ENCODE data around the gene COL27A1. TPM values are rescaled to one million over a fixed set of nuclear protein-coding genes. Genes with fewer than 3 reads are reported as not detected.
A peak's percentile ranks its signal among the peaks of the same experiment; 100 is the strongest.

The COL27A1 gene
- total and polyA plus RNA-seq, 9 of the 15 experiments (the other 6 are each of a cell fraction or from before 2014, with no cell fraction given), result 0.07 TPM; not detected in 8

DNA sequence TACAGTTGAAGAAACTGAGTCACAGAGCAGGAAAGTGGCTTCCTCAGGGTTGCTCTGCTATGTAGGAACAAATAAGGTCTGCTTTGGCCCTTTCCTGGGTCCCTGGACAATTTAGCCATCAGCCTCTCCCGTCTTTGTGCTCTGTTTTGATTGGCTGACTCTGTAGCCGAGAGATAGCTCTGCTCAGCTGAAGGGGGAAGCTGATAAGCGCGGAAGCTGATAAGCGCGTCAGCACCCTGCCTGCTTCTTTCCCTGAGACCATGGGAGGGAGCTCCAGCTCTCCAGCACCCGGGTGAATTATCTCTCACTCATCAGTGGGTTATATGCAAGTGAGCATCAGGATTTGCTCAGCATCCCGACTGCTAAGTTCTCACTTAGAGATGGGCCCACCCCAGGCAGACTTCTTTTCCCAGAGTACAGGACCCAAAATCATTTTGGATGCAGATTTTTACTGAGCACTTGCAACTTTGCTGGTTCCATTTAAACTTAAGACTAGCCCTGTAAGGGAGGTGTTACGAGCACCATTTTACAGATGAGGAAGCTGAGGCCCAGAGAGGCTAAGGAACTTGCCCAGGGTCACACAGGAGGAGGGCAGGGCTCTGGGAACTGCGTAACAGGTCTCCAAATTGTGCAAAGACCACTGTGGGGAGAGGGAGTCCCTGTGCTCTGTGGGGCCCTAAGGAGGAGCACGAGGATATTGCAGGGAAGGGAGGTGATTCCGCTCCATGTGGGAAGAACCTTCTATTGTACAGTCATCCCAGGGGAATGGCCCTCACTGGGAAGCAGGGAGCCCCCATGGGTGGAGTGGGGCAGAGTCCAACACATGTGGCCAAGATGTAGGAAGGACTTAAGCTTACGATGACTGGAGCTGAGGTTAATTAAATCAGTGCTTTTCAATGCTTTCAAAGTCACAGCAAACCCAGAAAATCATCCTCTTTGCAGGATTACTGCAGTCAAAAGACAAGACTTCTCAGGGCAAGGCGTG is 83.8 kb downstream of the COL27A1 start (continued):
- TF ChIP-seq TAF15 (IDR thresholded peaks at IDR 0.05; ENCODE audit: low read depth, low read length), result no peak
- no peak for TF ChIP-seq PHF20 (IDR thresholded peaks at IDR 0.05; ENCODE audit: partially characterized antibody)
- 0 out of 2 replicates have a peak, but pooled peaks have one; percentile 51 for TF ChIP-seq DMBX1 (CRISPR knock-in tag; IDR thresholded peaks at IDR 0.05; ENCODE audit: borderline replicate concordance)
- TF ChIP-seq VEZF1 (CRISPR knock-in tag; IDR thresholded peaks at IDR 0.05), result peak; percentile 30; the same call in 1 of the 2 replicates
- peak in 1 of 2 experiments; percentile 32; a peak in 1 of 4 replicates for TF ChIP-seq MAZ (CRISPR knock-in tag; conservative IDR thresholded peaks at IDR 0.05 in 1 of 2, IDR thresholded peaks at IDR 0.05 in 1 of 2)
- TF ChIP-seq, protein P1, sequence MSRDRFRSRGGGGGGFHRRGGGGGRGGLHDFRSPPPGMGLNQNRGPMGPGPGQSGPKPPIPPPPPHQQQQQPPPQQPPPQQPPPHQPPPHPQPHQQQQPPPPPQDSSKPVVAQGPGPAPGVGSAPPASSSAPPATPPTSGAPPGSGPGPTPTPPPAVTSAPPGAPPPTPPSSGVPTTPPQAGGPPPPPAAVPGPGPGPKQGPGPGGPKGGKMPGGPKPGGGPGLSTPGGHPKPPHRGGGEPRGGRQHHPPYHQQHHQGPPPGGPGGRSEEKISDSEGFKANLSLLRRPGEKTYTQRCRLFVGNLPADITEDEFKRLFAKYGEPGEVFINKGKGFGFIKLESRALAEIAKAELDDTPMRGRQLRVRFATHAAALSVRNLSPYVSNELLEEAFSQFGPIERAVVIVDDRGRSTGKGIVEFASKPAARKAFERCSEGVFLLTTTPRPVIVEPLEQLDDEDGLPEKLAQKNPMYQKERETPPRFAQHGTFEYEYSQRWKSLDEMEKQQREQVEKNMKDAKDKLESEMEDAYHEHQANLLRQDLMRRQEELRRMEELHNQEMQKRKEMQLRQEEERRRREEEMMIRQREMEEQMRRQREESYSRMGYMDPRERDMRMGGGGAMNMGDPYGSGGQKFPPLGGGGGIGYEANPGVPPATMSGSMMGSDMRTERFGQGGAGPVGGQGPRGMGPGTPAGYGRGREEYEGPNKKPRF (IDR thresholded peaks at IDR 0.05; ENCODE audit: low read depth, low read length), result no peak
- no peak for TF ChIP-seq FOXK1 (CRISPR knock-in tag; IDR thresholded peaks at IDR 0.05; ENCODE audit: borderline replicate concordance)
- no peak for TF ChIP-seq HDAC8 (tag; IDR thresholded peaks at IDR 0.05)
- no peak for TF ChIP-seq DACH1 (IDR thresholded peaks at IDR 0.05; ENCODE audit: partially characterized antibody)
- no peak for TF ChIP-seq MEF2A (IDR thresholded peaks at IDR 0.05; ENCODE audit: control insufficient read depth, low read depth, low read length)
- no peak for TF ChIP-seq HMG20B (CRISPR knock-in tag; IDR thresholded peaks at IDR 0.05)
- TF ChIP-seq CCAR2 (IDR thresholded peaks at IDR 0.05; ENCODE audit: low read depth, low read length), result no peak
- TF ChIP-seq, protein P2, sequence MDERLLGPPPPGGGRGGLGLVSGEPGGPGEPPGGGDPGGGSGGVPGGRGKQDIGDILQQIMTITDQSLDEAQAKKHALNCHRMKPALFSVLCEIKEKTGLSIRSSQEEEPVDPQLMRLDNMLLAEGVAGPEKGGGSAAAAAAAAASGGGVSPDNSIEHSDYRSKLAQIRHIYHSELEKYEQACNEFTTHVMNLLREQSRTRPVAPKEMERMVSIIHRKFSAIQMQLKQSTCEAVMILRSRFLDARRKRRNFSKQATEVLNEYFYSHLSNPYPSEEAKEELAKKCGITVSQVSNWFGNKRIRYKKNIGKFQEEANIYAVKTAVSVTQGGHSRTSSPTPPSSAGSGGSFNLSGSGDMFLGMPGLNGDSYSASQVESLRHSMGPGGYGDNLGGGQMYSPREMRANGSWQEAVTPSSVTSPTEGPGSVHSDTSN (CRISPR knock-in tag; IDR thresholded peaks at IDR 0.05; ENCODE audit: low read depth), result no peak
- TF ChIP-seq, protein P2 (tag; conservative IDR thresholded peaks at IDR 0.05; ENCODE audit: low read depth), result 0 out of 2 replicates have a peak, but pooled peaks have one; percentile 7
- no peak for TF ChIP-seq ZNF740 (CRISPR knock-in tag; IDR thresholded peaks at IDR 0.05)
- no peak for TF ChIP-seq ZNF740 (tag; IDR thresholded peaks at IDR 0.05)
- TF ChIP-seq MCM7 (IDR thresholded peaks at IDR 0.05), result no peak
- TF ChIP-seq L3MBTL2 (IDR thresholded peaks at IDR 0.05), result no peak
- TF ChIP-seq ZNF175 (CRISPR knock-in tag; IDR thresholded peaks at IDR 0.05; ENCODE audit: low read depth), result 0 out of 2 replicates have a peak, but pooled peaks have one; percentile 53

All from K562 (cell line).